Measurements from ENCODE around the gene MAD1L1. TPM values are rescaled to one million over a fixed set of nuclear protein-coding genes. Genes with fewer than 3 reads are reported as not detected.
A peak's percentile ranks its signal among the peaks of the same experiment; 100 is the strongest.

The MAD1L1 gene
- total RNA-seq, 1 experiment from 2014 or later = 43.8 TPM

GRCh38 chr7:2237109-2237602 is 4.4 kb upstream of the MAD1L1 start:
- Mint-ChIP-seq H3K4me3 (no peak overlapping the region), H3K27ac (peak overlapping the region; percentile 78), H3K9me3 (no peaks in the 10 kb centered on the region), H3K4me1 (peaks cover 10% of the 10 kb centered on the region), H3K27me3 (ENCODE audit: low read depth) (no peaks in the 10 kb centered on the region), H3K36me3 (peaks cover 40% of the 10 kb centered on the region)
- POLR2A ChIA-PET = no interaction called here
- no peak for ATAC-seq
- CTCF ChIA-PET = interaction anchor here (2.4 kb wide), 1 partner anchor 111 kb away, joined by 7 read pairs; no protein-coding TSS in a partner anchor
- DNase-seq (ENCODE audit: low spot score) = no peak
- TF ChIP-seq TCF7 (CRISPR knock-in tag; IDR thresholded peaks at IDR 0.05; ENCODE audit: low read depth) (no peak), ZNF121 (CRISPR knock-in tag; IDR thresholded peaks at IDR 0.05) (no peak)

- no peaks in the 10 kb centered on the region for H3K27me3 Mint-ChIP-seq (ENCODE audit: low read depth)
- ATAC-seq (no peak), DNase-seq (ENCODE audit: low spot score) (no peak)
- POLR2A ChIA-PET = no interaction called here
- H3K9me3 Mint-ChIP-seq = no peaks in the 10 kb centered on the region
- no peak overlapping the region for H3K27ac Mint-ChIP-seq
- no peak for TF ChIP-seq EMX1 (CRISPR knock-in tag; IDR thresholded peaks at IDR 0.05)
- peaks cover 13% of the 10 kb centered on the region for H3K4me1 Mint-ChIP-seq
- CTCF ChIA-PET = interaction anchor here (1.6 kb wide), 1 partner anchor 114 kb away, joined by 4 read pairs; no protein-coding TSS in a partner anchor
- H3K4me3 Mint-ChIP-seq = peak overlapping the region; percentile 96
- H3K36me3 Mint-ChIP-seq = peaks cover 44% of the 10 kb centered on the region
These were observed 1.2 kb upstream of the MAD1L1 start for GRCh38 chr7:2233926-2234325.

GRCh38 chr7:2231992-2232765 is 566 bp downstream of the MAD1L1 start:
- H3K27me3 Mint-ChIP-seq (ENCODE audit: low read depth) = no peaks in the 10 kb centered on the region
- 0 out of 2 replicates have a peak, but pooled peaks have one; percentile 63 for TF ChIP-seq RELA (CRISPR knock-in tag; IDR thresholded peaks at IDR 0.05; ENCODE audit: borderline replicate concordance)
- no peak for TF ChIP-seq ZNF281 (CRISPR knock-in tag; IDR thresholded peaks at IDR 0.05)
- TF ChIP-seq ATF2 (CRISPR knock-in tag; IDR thresholded peaks at IDR 0.05; ENCODE audit: borderline replicate concordance, low read depth) = no peak
- TF ChIP-seq MYBL2 (CRISPR knock-in tag; IDR thresholded peaks at IDR 0.05) = no peak
- TF ChIP-seq TEAD4 (CRISPR knock-in tag; IDR thresholded peaks at IDR 0.05) = no peak
- no peak for TF ChIP-seq PRRX2 (CRISPR knock-in tag; IDR thresholded peaks at IDR 0.05)
- peak; percentile 23; the same call in 1 of the 2 replicates for TF ChIP-seq KAT7 (CRISPR knock-in tag; IDR thresholded peaks at IDR 0.05; ENCODE audit: borderline replicate concordance)
- no peak for TF ChIP-seq ATF6 (CRISPR knock-in tag; IDR thresholded peaks at IDR 0.05)
- no peak for TF ChIP-seq ZNF396 (CRISPR knock-in tag; IDR thresholded peaks at IDR 0.05; ENCODE audit: borderline replicate concordance)
- TF ChIP-seq ZNF121 (CRISPR knock-in tag; IDR thresholded peaks at IDR 0.05) = no peak
- TF ChIP-seq ATF1 (CRISPR knock-in tag; IDR thresholded peaks at IDR 0.05) = no peak
- TF ChIP-seq GTF2I (CRISPR knock-in tag; conservative IDR thresholded peaks at IDR 0.05) = no peak
- no peak for TF ChIP-seq ZNF232 (CRISPR knock-in tag; IDR thresholded peaks at IDR 0.05)
- TF ChIP-seq MAX (CRISPR knock-in tag; IDR thresholded peaks at IDR 0.05) = no peak
- no peak for TF ChIP-seq ZNF425 (CRISPR knock-in tag; conservative IDR thresholded peaks at IDR 0.05)
- DNase-seq (ENCODE audit: low spot score) (peak; percentile 32), ATAC-seq (peak; percentile 61)
- ChIA-PET POLR2A (interaction anchor here (0.6 to 2.0 kb wide), 4 partner anchors 10 to 191 kb away, joined by 3 to 8 read pairs (median 4); partner anchors contain the start of genes MRM2 and NUDT1), CTCF (interaction anchor here (0.6 to 2.6 kb wide), 4 partner anchors 9 to 76 kb away, joined by 3 to 10 read pairs (median 4); partner anchors contain the start of genes MRM2 and NUDT1)
- peak overlapping the region; percentile 87 for H3K4me3 Mint-ChIP-seq
- H3K36me3 Mint-ChIP-seq = peaks cover 38% of the 10 kb centered on the region
- H3K27ac Mint-ChIP-seq = peak overlapping the region; percentile 82; the same call in 1 of the 2 replicates
- H3K4me1 Mint-ChIP-seq = peaks cover 13% of the 10 kb centered on the region
- no peaks in the 10 kb centered on the region for H3K9me3 Mint-ChIP-seq
